HepG2 (cell line): ENCODE measurements around the gene VARS1. TPM values are rescaled to one million over a fixed set of nuclear protein-coding genes. Genes with fewer than 3 reads are reported as not detected.
A peak's percentile ranks its signal among the peaks of the same experiment; 100 is the strongest.

Experiments
- CREB1 ChIP-seq, 2 experiments: fragments of 450-650 bp in 1 of 2; IDR thresholded peaks; 2 replicates each; pipeline ENCODE4 v1.6.1; 2016 to 2017; ENCODE audit warnings: control low read depth in 1 of 2, mild to moderate bottlenecking in 1 of 2, missing compliant biosample characterization in 1 of 2, missing genetic modification characterization in 1 of 2
- JUNB ChIP-seq: sonication (generic); formaldehyde crosslinking; IDR thresholded peaks from 2 replicates; pipeline ENCODE4 v1.8.0; 2022; ENCODE audit warnings: missing genetic modification reagents, mild to moderate bottlenecking, borderline replicate concordance
- MAFG ChIP-seq: sonication (generic); formaldehyde crosslinking; IDR thresholded peaks from 2 replicates; pipeline ENCODE4 v1.5.1; 2020; ENCODE audit warnings: mild to moderate bottlenecking, missing genetic modification reagents
- ONECUT2 ChIP-seq: sonication (generic); formaldehyde crosslinking; IDR thresholded peaks from 2 replicates; pipeline ENCODE4 v1.4.0; 2020; ENCODE audit warnings: missing genetic modification reagents
- RFXANK ChIP-seq: IDR thresholded peaks from 2 replicates; pipeline ENCODE4 v1.6.1; 2016
- SIN3B ChIP-seq: fragments of 150-350 bp; IDR thresholded peaks from 2 replicates; pipeline ENCODE4 v1.6.1; 2014; ENCODE audit warnings: low read length
- SIX1 ChIP-seq: sonication (generic); formaldehyde crosslinking; IDR thresholded peaks from 2 replicates; pipeline ENCODE4 v1.4.0; 2020; ENCODE audit warnings: missing genetic modification reagents, borderline replicate concordance
- SMAD1 ChIP-seq: sonication (generic); formaldehyde crosslinking; IDR thresholded peaks from 2 replicates; pipeline ENCODE4 v1.4.0; 2020; ENCODE audit warnings: missing genetic modification reagents, low read depth, mild to moderate bottlenecking, borderline replicate concordance
- TBL1XR1 ChIP-seq: fragments of 150-350 bp; IDR thresholded peaks from 2 replicates; pipeline ENCODE4 v1.6.1; 2014; ENCODE audit warnings: borderline replicate concordance, low read length; ENCODE audit not compliant: partially characterized antibody
- TCF7L2 ChIP-seq: IDR thresholded peaks from 2 replicates; pipeline ENCODE4 v1.6.1; 2011; ENCODE audit warnings: mild to moderate bottlenecking, low read depth, low read length, moderate library complexity
- ZFP36 ChIP-seq: fragments of 150-350 bp; IDR thresholded peaks from 2 replicates; pipeline ENCODE4 v1.6.1; 2018; ENCODE audit warnings: borderline replicate concordance, low read length, low read depth; ENCODE audit not compliant: partially characterized antibody
- ZMAT3 ChIP-seq: sonication (generic); formaldehyde crosslinking; conservative IDR thresholded peaks from 2 replicates; pipeline ENCODE4 v1.7.0; 2021; ENCODE audit warnings: missing genetic modification reagents
- ZNF33A ChIP-seq: sonication (generic); formaldehyde crosslinking; IDR thresholded peaks from 2 replicates; pipeline ENCODE4 v1.5.1; 2020; ENCODE audit warnings: missing genetic modification reagents, mild to moderate bottlenecking, moderate library complexity, borderline replicate concordance
- ZNF431 ChIP-seq: sonication (generic); formaldehyde crosslinking; IDR thresholded peaks from 2 replicates; pipeline ENCODE4 v1.9.0; 2022; ENCODE audit warnings: missing genetic modification reagents, low read depth, mild to moderate bottlenecking, borderline replicate concordance
- polyA plus RNA-seq, 8 experiments: library from polyadenylated mRNA; depleted of rRNA in 3 of 8; stranded (reverse) in 7 of 8; unstranded in 1 of 8; fragments of >200 nt; fragmentation: Illumina TruSeq in 4 of 8; extraction: Trizol in 4 of 8; gene quantifications; 2 replicates each; pipeline versions ENCODE4 v1.2.1 to v1.2.3, GENCODE V29; 2011 to 2016; ENCODE audit warnings: low read depth in 4 of 8, missing spikeins in 1 of 8, mixed read lengths in 1 of 8; ENCODE audit not compliant: insufficient read depth in 1 of 8
- total RNA-seq, 5 experiments: library from RNA; depleted of rRNA; stranded (reverse); fragments of >200 nt; fragmentation: Illumina TruSeq; extraction: Trizol; gene quantifications; 2 replicates each; pipeline ENCODE4 v1.2.3, GENCODE V29; 2016; ENCODE audit warnings: low read depth in 1 of 5
- TF ChIP-seq, protein P1 (sequence below): IDR thresholded peaks from 2 replicates; pipeline ENCODE4 v1.6.1; 2016; ENCODE audit warnings: low read depth, missing genetic modification reagents, missing compliant biosample characterization
- TF ChIP-seq, protein P2 (sequence below): sonication (generic); formaldehyde crosslinking; IDR thresholded peaks from 2 replicates; pipeline ENCODE4 v1.5.1; 2020; ENCODE audit warnings: mild to moderate bottlenecking, moderate library complexity, missing genetic modification reagents
- TF ChIP-seq, protein P3 (sequence below): sonication (generic); formaldehyde crosslinking; IDR thresholded peaks from 2 replicates; pipeline ENCODE4 v1.4.0; 2020; ENCODE audit warnings: mild to moderate bottlenecking, missing genetic modification reagents
- TF ChIP-seq, protein P4 (sequence below): sonication (generic); formaldehyde crosslinking; IDR thresholded peaks from 2 replicates; pipeline ENCODE4 v1.5.0; 2020; ENCODE audit warnings: missing genetic modification reagents
- TF ChIP-seq, protein P5 (sequence below): sonication (generic); formaldehyde crosslinking; IDR thresholded peaks from 2 replicates; pipeline ENCODE4 v1.5.1; 2020; ENCODE audit warnings: missing genetic modification reagents, mild to moderate bottlenecking, borderline replicate concordance

The VARS1 gene
- total and polyA plus RNA-seq, 2 of the 13 experiments (the other 11 are each of a cell fraction or from before 2014, with no cell fraction given): 14.7 to 56.1 TPM

DNA sequence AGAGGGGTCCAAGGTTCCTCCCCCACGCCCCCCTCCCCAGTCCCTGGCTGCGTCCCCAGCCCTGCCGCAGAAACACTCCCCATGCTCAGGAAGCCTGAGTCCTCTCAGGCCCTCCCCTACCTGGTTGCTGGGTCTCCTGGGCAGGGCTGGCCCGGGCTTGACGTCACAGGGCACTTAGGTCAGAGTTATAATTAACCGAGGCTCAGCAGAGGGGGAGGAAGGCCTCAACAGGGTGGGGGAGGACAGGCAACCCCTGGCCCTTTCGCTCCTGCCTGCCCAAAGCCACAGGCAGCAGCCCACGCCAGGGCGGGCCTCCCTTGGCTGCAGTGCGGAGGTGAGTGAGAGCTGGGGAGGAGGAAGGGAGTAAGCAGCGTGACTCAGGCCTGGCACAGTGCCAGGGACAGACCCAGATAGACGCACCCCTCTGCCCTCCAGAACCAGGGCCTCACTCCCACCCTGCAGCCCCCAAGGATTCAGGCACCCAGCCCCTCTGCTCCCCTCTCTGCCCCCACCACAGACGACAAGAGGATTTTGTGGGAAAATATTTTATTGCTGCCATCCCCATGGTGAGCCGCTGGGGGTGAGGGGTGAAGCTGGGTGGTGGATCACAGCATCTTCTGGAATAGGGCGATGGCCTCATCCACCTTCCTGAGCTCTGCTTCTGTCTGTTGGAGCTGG is 18.4 kb downstream of the VARS1 start, which contains the start of gene VWA7 (continued):
- no peak for TF ChIP-seq SIX1 (CRISPR knock-in tag)
- TF ChIP-seq SMAD1 (CRISPR knock-in tag): peak; percentile 67; the same call in 1 of the 2 replicates
- 0 out of 2 replicates have a peak, but pooled peaks have one; percentile 84 for TF ChIP-seq ZNF431 (CRISPR knock-in tag)
- TF ChIP-seq, protein P1, sequence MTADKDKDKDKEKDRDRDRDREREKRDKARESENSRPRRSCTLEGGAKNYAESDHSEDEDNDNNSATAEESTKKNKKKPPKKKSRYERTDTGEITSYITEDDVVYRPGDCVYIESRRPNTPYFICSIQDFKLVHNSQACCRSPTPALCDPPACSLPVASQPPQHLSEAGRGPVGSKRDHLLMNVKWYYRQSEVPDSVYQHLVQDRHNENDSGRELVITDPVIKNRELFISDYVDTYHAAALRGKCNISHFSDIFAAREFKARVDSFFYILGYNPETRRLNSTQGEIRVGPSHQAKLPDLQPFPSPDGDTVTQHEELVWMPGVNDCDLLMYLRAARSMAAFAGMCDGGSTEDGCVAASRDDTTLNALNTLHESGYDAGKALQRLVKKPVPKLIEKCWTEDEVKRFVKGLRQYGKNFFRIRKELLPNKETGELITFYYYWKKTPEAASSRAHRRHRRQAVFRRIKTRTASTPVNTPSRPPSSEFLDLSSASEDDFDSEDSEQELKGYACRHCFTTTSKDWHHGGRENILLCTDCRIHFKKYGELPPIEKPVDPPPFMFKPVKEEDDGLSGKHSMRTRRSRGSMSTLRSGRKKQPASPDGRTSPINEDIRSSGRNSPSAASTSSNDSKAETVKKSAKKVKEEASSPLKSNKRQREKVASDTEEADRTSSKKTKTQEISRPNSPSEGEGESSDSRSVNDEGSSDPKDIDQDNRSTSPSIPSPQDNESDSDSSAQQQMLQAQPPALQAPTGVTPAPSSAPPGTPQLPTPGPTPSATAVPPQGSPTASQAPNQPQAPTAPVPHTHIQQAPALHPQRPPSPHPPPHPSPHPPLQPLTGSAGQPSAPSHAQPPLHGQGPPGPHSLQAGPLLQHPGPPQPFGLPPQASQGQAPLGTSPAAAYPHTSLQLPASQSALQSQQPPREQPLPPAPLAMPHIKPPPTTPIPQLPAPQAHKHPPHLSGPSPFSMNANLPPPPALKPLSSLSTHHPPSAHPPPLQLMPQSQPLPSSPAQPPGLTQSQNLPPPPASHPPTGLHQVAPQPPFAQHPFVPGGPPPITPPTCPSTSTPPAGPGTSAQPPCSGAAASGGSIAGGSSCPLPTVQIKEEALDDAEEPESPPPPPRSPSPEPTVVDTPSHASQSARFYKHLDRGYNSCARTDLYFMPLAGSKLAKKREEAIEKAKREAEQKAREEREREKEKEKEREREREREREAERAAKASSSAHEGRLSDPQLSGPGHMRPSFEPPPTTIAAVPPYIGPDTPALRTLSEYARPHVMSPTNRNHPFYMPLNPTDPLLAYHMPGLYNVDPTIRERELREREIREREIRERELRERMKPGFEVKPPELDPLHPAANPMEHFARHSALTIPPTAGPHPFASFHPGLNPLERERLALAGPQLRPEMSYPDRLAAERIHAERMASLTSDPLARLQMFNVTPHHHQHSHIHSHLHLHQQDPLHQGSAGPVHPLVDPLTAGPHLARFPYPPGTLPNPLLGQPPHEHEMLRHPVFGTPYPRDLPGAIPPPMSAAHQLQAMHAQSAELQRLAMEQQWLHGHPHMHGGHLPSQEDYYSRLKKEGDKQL (CRISPR knock-in tag): 0 out of 2 replicates have a peak, but pooled peaks have one; percentile 32
- TF ChIP-seq MAFG (CRISPR knock-in tag): no peak
- no peak for TF ChIP-seq ZFP36
- TF ChIP-seq ONECUT2: no peak
- TF ChIP-seq ZMAT3 (CRISPR knock-in tag): 0 out of 2 replicates have a peak, but pooled peaks have one; percentile 23
- TF ChIP-seq RFXANK: no peak
- TF ChIP-seq, protein P2, sequence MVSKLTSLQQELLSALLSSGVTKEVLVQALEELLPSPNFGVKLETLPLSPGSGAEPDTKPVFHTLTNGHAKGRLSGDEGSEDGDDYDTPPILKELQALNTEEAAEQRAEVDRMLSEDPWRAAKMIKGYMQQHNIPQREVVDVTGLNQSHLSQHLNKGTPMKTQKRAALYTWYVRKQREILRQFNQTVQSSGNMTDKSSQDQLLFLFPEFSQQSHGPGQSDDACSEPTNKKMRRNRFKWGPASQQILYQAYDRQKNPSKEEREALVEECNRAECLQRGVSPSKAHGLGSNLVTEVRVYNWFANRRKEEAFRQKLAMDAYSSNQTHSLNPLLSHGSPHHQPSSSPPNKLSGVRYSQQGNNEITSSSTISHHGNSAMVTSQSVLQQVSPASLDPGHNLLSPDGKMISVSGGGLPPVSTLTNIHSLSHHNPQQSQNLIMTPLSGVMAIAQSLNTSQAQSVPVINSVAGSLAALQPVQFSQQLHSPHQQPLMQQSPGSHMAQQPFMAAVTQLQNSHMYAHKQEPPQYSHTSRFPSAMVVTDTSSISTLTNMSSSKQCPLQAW (CRISPR knock-in tag): peak; percentile 96
- TF ChIP-seq SIN3B: no peak
- TF ChIP-seq TBL1XR1: no peak
- TF ChIP-seq, protein P3, sequence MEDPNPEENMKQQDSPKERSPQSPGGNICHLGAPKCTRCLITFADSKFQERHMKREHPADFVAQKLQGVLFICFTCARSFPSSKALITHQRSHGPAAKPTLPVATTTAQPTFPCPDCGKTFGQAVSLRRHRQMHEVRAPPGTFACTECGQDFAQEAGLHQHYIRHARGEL (CRISPR knock-in tag): no peak
- TF ChIP-seq JUNB (CRISPR knock-in tag): no peak
- peak; percentile 89 for TF ChIP-seq CREB1 (IDR thresholded peaks at IDR 0.05)
- peak; percentile 92 for TF ChIP-seq CREB1 (CRISPR knock-in tag; IDR thresholded peaks at IDR 0.05)
- no peak for TF ChIP-seq TCF7L2
- TF ChIP-seq, protein P4, sequence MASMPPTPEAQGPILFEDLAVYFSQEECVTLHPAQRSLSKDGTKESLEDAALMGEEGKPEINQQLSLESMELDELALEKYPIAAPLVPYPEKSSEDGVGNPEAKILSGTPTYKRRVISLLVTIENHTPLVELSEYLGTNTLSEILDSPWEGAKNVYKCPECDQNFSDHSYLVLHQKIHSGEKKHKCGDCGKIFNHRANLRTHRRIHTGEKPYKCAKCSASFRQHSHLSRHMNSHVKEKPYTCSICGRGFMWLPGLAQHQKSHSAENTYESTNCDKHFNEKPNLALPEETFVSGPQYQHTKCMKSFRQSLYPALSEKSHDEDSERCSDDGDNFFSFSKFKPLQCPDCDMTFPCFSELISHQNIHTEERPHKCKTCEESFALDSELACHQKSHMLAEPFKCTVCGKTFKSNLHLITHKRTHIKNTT (CRISPR knock-in tag): no peak
- TF ChIP-seq, protein P5, sequence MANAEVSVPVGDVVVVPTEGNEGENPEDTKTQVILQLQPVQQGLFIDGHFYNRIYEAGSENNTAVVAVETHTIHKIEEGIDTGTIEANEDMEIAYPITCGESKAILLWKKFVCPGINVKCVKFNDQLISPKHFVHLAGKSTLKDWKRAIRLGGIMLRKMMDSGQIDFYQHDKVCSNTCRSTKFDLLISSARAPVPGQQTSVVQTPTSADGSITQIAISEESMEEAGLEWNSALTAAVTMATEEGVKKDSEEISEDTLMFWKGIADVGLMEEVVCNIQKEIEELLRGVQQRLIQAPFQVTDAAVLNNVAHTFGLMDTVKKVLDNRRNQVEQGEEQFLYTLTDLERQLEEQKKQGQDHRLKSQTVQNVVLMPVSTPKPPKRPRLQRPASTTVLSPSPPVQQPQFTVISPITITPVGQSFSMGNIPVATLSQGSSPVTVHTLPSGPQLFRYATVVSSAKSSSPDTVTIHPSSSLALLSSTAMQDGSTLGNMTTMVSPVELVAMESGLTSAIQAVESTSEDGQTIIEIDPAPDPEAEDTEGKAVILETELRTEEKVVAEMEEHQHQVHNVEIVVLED (CRISPR knock-in tag): peak; percentile 53; the same call in 1 of the 2 replicates
- TF ChIP-seq ZNF33A (CRISPR knock-in tag): no peak
